ENCODE results near the gene FAM13C.
"Not testable (repeated sequence)": the region's sequence is repeated elsewhere in the genome, so short reads cannot be mapped to it uniquely, and the experiment has no call there.

FAM13C gene

GRCh38 chr10:59362144-59362958 lies at the start of gene FAM13C:
Gene FAM13C (minus strand): TSS chr10:59362549. CDS start chr10:59362460, 89 bp downstream.
- no peak for DNase-seq (ENCODE audit: low read depth)

DNA sequence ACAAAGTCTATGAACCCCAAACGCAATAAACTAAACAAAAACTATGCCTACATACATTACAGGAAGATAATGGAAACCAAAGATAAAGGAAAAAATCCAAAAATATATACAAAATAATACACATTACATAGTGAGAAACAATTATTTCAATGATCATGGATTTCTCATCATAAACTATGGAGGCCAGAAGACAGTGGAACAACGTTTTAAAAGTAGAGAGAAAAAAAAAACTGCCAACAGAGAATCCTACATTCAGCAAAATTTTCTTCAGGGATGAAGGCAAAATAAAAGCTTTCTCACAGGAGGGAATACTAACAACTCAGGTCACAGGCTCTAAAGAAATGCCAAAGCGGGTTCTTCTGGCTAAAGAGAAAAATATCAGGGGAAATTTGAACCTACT lies 42.9 kb upstream of the FAM13C start:
- DNase-seq (ENCODE audit: low read depth): no peak

DNA sequence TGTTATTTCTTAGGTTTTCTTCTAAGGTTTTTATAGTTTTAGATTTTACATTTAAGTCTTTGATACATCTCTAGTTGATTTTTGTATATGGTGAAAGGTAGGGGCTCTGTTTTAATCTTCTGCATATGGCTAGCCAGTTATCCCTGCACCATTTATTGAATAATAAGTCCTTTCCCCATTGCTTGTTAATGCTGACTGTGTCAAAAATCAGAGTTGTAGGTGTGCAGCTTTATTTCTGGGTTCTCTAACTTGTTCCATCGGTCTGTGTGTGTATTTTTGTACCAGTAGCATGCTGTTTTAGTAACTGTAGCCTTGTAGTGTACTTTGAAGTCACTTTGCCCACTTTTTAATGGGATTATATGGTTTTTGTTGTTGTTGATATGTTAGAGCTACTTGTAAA lies 37.9 kb upstream of the FAM13C start:
- no peak for DNase-seq (ENCODE audit: low read depth)

GRCh38 chr10:59399329-59399728 lies 37.0 kb upstream of the FAM13C start:
- not testable (repeated sequence) for DNase-seq (ENCODE audit: low read depth)

DNA sequence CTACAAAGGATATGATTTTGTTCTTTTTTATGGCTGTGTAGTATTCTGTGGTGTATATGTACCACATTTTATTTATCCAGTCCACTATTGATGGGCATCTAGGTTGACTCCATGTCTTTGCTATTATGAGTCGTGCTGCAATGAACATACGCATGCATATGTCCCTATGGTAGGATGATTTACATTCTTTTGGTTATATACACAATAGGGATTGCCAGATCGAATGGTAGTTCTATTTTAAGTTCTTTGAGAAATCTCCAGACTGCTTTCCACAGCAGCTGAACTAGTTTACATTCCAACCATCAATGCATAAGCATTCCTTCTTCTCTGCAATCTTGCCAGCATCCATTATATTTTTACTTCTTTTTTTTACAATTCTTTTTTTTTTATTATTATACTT lies 35.6 kb upstream of the FAM13C start:
- no peak for DNase-seq (ENCODE audit: low read depth)

- no peak for DNase-seq (ENCODE audit: low read depth)
Observed at GRCh38 chr10:59395984-59396383, 33.6 kb upstream of the FAM13C start.

GRCh38 chr10:59393349-59393748 lies 31.0 kb upstream of the FAM13C start:
- no peak for DNase-seq (ENCODE audit: low read depth)

DNA sequence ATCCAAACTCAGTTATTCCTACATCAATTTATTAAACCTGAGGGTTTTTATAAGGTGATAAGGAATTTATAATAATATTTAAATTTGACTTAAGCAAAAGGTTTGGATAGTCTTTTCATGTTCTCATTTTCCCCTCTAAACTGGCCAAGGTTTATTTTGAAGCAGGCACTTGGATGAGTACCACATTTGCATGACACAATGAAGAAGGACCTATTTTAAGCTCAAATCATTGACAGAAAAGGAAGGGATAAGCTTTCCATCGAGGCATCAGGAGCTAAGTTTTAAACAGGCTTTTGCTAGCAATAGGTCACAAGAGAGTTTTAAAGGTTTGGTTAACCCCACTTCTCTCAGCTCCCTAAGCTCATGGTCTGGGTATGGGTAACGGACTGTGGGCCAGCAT lies 28.7 kb upstream of the FAM13C start:
- DNase-seq (ENCODE audit: low read depth): no peak

- no peak for DNase-seq (ENCODE audit: low read depth)
Observed at GRCh38 chr10:59388671-59388976, 26.3 kb upstream of the FAM13C start.

- DNase-seq (ENCODE audit: low read depth): no peak
Observed at GRCh38 chr10:59387951-59388670, 25.8 kb upstream of the FAM13C start.

DNA sequence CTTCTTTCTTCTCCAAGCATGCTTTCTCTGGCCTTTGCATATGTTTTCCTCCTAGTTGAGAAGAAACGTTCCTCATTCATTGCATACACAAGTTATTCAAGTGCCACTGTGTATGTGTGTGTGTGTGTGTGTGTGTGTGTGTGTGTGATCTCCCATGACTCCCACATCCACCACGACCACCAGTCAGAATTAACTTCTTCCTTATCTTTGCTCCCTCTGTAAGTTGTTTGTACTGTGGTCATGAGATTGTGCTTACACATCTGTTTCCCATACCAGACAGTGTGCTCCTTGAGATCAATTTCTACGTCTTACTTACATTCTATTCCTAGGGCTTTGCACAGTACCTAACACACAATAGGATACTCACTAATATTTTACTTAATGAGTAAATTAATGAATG lies 22.4 kb upstream of the FAM13C start:
- no peak for DNase-seq (ENCODE audit: low read depth)

DNA sequence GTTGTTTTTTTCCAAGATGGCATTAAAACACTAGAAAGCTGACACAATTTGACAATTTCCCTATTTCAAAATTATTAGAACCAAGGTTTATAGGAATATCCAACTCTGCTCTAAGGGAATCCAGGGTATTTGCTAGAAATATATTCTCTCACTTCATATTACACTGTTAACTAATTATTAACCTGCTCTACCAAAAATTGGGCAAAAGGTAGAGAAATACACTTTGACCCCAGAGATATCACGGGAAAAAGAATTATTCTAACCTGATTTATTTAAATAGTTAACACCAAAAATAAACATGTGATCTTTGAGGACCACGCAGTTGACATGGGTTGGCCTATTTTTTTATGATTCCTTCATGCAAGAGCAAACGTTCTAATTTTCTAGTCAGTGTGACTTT lies 21.6 kb upstream of the FAM13C start:
- no peak for DNase-seq (ENCODE audit: low read depth)

- DNase-seq (ENCODE audit: low read depth): no peak
Observed at GRCh38 chr10:59383436-59383835, 21.1 kb upstream of the FAM13C start.

GRCh38 chr10:59382831-59383295 lies 20.5 kb upstream of the FAM13C start:
- DNase-seq (ENCODE audit: low read depth): no peak

- no peak for DNase-seq (ENCODE audit: low read depth)
Observed at GRCh38 chr10:59381687-59382086, 19.3 kb upstream of the FAM13C start.

DNA sequence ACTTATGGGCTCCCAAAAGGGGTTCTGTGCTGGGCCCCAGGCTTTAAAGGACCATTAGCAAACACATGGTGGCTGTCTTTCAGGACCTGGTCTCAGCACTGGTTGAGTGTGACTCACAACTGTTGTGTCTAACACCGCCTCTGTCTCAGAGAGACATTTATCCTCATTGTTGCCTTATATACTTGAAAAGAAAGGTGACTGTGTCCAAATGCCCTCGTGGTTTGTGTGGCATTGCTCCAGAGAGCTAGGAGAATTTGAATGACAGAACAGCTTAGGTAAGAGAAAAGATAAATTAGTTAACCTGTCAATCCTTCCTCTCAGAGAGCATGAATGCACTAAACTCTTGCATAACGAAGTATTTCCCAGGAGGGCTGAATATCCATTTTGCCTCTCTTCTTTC lies 14.5 kb upstream of the FAM13C start:
- DNase-seq (ENCODE audit: low read depth): no peak

GRCh38 chr10:59375990-59376389 lies 13.6 kb upstream of the FAM13C start:
- no peak for DNase-seq (ENCODE audit: low read depth)

DNA sequence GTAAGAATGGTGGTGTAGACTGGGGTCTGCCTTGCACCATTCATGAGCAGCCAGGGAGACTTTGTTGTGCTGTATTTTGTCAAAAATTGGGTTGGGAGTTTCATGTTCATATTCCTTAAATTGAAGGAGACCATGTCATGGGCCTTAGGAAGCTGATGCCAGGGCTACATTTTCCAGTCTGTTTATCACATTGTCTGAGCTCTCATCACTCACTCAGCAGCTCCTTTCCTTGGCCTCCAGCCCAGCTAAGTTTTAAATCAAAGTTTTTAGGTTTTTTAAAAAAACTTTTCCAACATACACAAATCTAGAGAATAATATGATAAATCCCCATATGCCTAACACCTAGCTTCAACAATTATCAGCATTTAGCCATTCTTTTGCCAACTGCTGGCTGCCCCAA lies 12.6 kb upstream of the FAM13C start:
- no peak for DNase-seq (ENCODE audit: low read depth)

GRCh38 chr10:59373071-59373470 lies 10.7 kb upstream of the FAM13C start:
- no peak for DNase-seq (ENCODE audit: low read depth)

- DNase-seq (ENCODE audit: low read depth): no peak
Observed at GRCh38 chr10:59372543-59372942, 10.2 kb upstream of the FAM13C start.

DNA sequence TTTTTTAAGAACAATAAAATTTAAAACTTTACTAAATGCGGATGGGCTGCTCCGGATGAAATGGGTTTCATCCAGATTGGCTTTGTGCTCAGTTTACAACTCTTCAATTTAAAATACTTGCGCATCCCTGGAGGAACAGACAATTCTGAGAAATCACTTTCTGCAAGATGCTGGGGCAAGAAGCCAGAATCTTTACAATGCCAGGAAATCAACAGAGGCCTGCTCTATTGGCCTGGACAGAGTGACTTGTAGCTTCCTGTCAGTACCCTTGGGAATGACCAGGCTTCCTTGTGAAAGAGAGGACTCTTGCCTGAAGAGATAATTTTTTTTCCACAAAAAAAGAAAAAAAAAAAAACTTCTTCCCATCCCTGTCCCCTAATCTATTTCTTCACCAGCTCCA lies 3.9 kb upstream of the FAM13C start:
- DNase-seq (ENCODE audit: low read depth): no peak

GRCh38 chr10:59363446-59363958 lies 1.2 kb upstream of the FAM13C start:
- DNase-seq (ENCODE audit: low read depth): no peak

- DNase-seq (ENCODE audit: low read depth): no peak
Observed at GRCh38 chr10:59362959-59363381, 621 bp upstream of the FAM13C start.
